Astrocyte (in vitro differentiated cells and primary cell): ENCODE data around the gene SND1.

Experiments
- CTCF ChIP-seq: IDR thresholded peaks from 2 replicates; pipeline ENCODE4 v1.5.1; 2011; ENCODE audit warnings: low read depth, mild to moderate bottlenecking, inconsistent platforms, low read length, moderate library complexity; ENCODE audit not compliant: insufficient read depth
- EZH2 ChIP-seq: IDR thresholded peaks from 2 replicates; pipeline ENCODE4 v1.6.1; 2012; ENCODE audit warnings: mild to moderate bottlenecking, low read length, inconsistent platforms; ENCODE audit not compliant: insufficient read depth

GRCh38 chr7:128125816-128126215 lies 473.8 kb downstream of the SND1 start:
- TF ChIP-seq CTCF (no peak), EZH2 (no peak)
